ENCODE measurements around the gene SOX13. TPM values are rescaled to one million over a fixed set of nuclear protein-coding genes. Genes with fewer than 3 reads are reported as not detected.
A peak's percentile ranks its signal among the peaks of the same experiment; 100 is the strongest.

The SOX13 gene
- polyA plus RNA-seq, 3 donors, result 0.52 TPM; not detected in 2

GRCh38 chr1:204107892-204108291 lies 35.0 kb downstream of the SOX13 start:
- Mint-ChIP-seq H3K9me3 (peaks cover 0 to 2% (median 0%) of the 10 kb centered on the region in 7 donors), H3K4me1 (peaks cover 4% of the 10 kb centered on the region), H3K27ac (no peak overlapping the region), H3K27me3 (ENCODE audit: low read depth in 3 of 3) (peaks cover 19 to 39% (median 22%) of the 10 kb centered on the region in 3 donors), H3K36me3 (no peaks in the 10 kb centered on the region), H3K4me3 (no peak overlapping the region)
- no peaks in the 10 kb centered on the region for H4K20me1 ChIP-seq (ENCODE audit: insufficient read depth, low read length)
- no peak overlapping the region for H3K27ac ChIP-seq (ENCODE audit: low read depth in 1 of 2, low read length in 2 of 2)
- no peaks in the 10 kb centered on the region for H3K4me1 ChIP-seq (ENCODE audit: control insufficient read depth in 1 of 2, insufficient read depth in 2 of 2, low read length in 2 of 2)
- no CpG with 5 or more reads among the region's 2 CpGs for WGBS (ENCODE audit: insufficient coverage)
- H2AFZ ChIP-seq (ENCODE audit: insufficient read depth, low read depth, low read length, poor library complexity, severe bottlenecking), result no peak overlapping the region
- intact Hi-C loops (cut with micrococcal nuclease), result no loop called here
- no peaks in the 10 kb centered on the region for H3K36me3 ChIP-seq (replicated peaks in 1 of 2; ENCODE audit: control insufficient read depth in 1 of 2, insufficient read depth in 2 of 2, low read length in 2 of 2)
- no peak overlapping the region for H3K9ac ChIP-seq (ENCODE audit: insufficient read depth, low read length, poor library complexity, severe bottlenecking)
- DNase-seq, result no peak
- H3K27me3 ChIP-seq (ENCODE audit: control insufficient read depth in 2 of 2, insufficient read depth in 2 of 2, low read length in 2 of 2), result peaks cover 0 to 8% of the 10 kb centered on the region in 2 donors
- no peak overlapping the region for H3K4me2 ChIP-seq (replicated peaks; ENCODE audit: extremely low read depth, low read length, poor library complexity, severe bottlenecking)
- H3K79me2 ChIP-seq (ENCODE audit: insufficient read depth, low read length), result no peaks in the 10 kb centered on the region
- H3K9me3 ChIP-seq (replicated peaks in 1 of 2; ENCODE audit: control insufficient read depth in 1 of 2, insufficient read depth in 1 of 2, low read length in 2 of 2), result no peaks in the 10 kb centered on the region
- no peak overlapping the region for H3K4me3 ChIP-seq (replicated peaks in 1 of 3; ENCODE audit: low read depth in 2 of 3, low read length in 3 of 3)
- no peak for TF ChIP-seq CTCF (IDR thresholded peaks at IDR 0.05)

GRCh38 chr1:204108312-204109141 lies 35.6 kb downstream of the SOX13 start:
- Mint-ChIP-seq H3K36me3 (no peaks in the 10 kb centered on the region), H3K9me3 (peaks cover 0 to 2% (median 0%) of the 10 kb centered on the region in 7 donors), H3K27ac (peak overlapping the region in 1 of 7 donors; percentile 51), H3K27me3 (ENCODE audit: low read depth in 3 of 3) (peaks cover 19 to 40% (median 23%) of the 10 kb centered on the region in 3 donors), H3K4me1 (peaks cover 4% of the 10 kb centered on the region), H3K4me3 (peak overlapping the region in 1 of 2 donors; percentile 30)
- H3K4me1 ChIP-seq (ENCODE audit: control insufficient read depth in 1 of 2, insufficient read depth in 2 of 2, low read length in 2 of 2), result no peaks in the 10 kb centered on the region
- H3K79me2 ChIP-seq (ENCODE audit: insufficient read depth, low read length), result no peaks in the 10 kb centered on the region
- H3K4me3 ChIP-seq (replicated peaks in 1 of 3; ENCODE audit: low read depth in 2 of 3, low read length in 3 of 3), result no peak overlapping the region
- TF ChIP-seq CTCF (IDR thresholded peaks at IDR 0.05), result no peak
- no peak overlapping the region for H2AFZ ChIP-seq (ENCODE audit: insufficient read depth, low read depth, low read length, poor library complexity, severe bottlenecking)
- H3K4me2 ChIP-seq (replicated peaks; ENCODE audit: extremely low read depth, low read length, poor library complexity, severe bottlenecking), result no peak overlapping the region
- H3K9ac ChIP-seq (ENCODE audit: insufficient read depth, low read length, poor library complexity, severe bottlenecking), result no peak overlapping the region
- no peaks in the 10 kb centered on the region for H3K36me3 ChIP-seq (replicated peaks in 1 of 2; ENCODE audit: control insufficient read depth in 1 of 2, insufficient read depth in 2 of 2, low read length in 2 of 2)
- no peak for DNase-seq
- intact Hi-C loops (cut with micrococcal nuclease), result no loop called here
- 53% methylated on average over 11 of the region's 21 CpGs for WGBS (ENCODE audit: insufficient coverage)
- no peaks in the 10 kb centered on the region for H3K9me3 ChIP-seq (replicated peaks in 1 of 2; ENCODE audit: control insufficient read depth in 1 of 2, insufficient read depth in 1 of 2, low read length in 2 of 2)
- no peak overlapping the region for H3K27ac ChIP-seq (ENCODE audit: low read depth in 1 of 2, low read length in 2 of 2)
- H4K20me1 ChIP-seq (ENCODE audit: insufficient read depth, low read length), result no peaks in the 10 kb centered on the region
- peaks cover 0 to 8% of the 10 kb centered on the region in 2 donors for H3K27me3 ChIP-seq (ENCODE audit: control insufficient read depth in 2 of 2, insufficient read depth in 2 of 2, low read length in 2 of 2)

Measured in CD14-positive monocyte (primary cell).